ENCODE data around the gene PCSK4. TPM values are rescaled to one million over a fixed set of nuclear protein-coding genes. Genes with fewer than 3 reads are reported as not detected.

PCSK4 gene
- total RNA-seq, 4 donors from 2014 or later: 2.6 to 11.9 (median 7.5) TPM

DNA sequence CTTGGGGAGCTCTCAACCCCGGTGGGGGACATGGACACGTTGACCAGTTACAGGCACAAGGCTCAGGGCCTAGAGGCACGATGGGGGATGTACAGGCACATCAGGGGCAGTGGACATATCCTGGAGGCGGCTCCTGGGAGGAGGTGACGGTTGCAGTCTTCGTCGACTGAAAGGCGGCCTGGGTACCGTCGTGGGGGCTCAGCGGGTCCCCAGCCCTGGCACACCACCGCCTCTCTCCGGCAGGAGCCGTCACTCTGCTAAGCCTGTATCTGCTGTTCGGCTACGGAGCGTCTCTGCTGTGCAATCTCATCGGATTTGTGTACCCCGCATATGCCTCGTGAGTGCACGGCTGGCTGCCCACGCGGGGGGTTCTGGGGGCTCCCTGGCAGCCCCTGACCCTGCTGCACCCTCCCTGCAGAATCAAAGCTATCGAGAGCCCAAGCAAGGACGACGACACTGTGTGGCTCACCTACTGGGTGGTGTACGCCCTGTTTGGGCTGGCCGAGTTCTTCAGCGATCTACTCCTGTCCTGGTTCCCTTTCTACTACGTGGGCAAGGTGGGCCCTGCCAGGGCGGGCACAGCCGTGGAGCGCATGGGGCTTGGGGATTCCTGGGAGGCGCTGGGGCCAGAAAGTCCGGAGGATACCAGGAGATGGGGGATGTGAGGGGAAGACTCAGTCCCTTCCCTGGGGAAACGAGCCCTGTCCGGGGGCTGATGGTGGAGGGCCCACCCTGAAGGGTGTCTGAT is 5.1 kb upstream of the PCSK4 start:
- Histone ChIP-seq H3K4me1 (peaks cover 4 to 10% (median 7%) of the 10 kb centered on the region in 4 donors), H3K27ac (no peak overlapping the region), H3K36me3 (no peaks in the 10 kb centered on the region), H3K9me3 (no peaks in the 10 kb centered on the region), H3K4me3 (no peak overlapping the region), H3K27me3 (peaks cover 44% of the 10 kb centered on the region)
- no peak for DNase-seq
- intact Hi-C loops (cut with DNase I; ENCODE audit: low total_unique reads) (no loop called here), in situ Hi-C loops (cut with MboI; ENCODE audit: low pct_ligation_motif_present in 1 of 4, low pct_unique_long_range_greater_than_20kb in 1 of 4, low sequenced_read_pairs in 3 of 4) (no loop called here)
- WGBS, 2 donors (ENCODE audit: low coverage in 1 of 2): 86% methylated on average over 36 of the region's 37 CpGs; no CpG with 5 or more reads in 1 of the 2 donors
- TF ChIP-seq, protein P1, sequence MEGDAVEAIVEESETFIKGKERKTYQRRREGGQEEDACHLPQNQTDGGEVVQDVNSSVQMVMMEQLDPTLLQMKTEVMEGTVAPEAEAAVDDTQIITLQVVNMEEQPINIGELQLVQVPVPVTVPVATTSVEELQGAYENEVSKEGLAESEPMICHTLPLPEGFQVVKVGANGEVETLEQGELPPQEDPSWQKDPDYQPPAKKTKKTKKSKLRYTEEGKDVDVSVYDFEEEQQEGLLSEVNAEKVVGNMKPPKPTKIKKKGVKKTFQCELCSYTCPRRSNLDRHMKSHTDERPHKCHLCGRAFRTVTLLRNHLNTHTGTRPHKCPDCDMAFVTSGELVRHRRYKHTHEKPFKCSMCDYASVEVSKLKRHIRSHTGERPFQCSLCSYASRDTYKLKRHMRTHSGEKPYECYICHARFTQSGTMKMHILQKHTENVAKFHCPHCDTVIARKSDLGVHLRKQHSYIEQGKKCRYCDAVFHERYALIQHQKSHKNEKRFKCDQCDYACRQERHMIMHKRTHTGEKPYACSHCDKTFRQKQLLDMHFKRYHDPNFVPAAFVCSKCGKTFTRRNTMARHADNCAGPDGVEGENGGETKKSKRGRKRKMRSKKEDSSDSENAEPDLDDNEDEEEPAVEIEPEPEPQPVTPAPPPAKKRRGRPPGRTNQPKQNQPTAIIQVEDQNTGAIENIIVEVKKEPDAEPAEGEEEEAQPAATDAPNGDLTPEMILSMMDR (IDR thresholded peaks at IDR 0.05): no peak
- TF ChIP-seq EP300 (IDR thresholded peaks at IDR 0.05; ENCODE audit: low read depth): no peak
- TF ChIP-seq POLR2AphosphoS5 (IDR thresholded peaks at IDR 0.05): no peak
- TF ChIP-seq POLR2A (IDR thresholded peaks at IDR 0.05): no peak

DNA sequence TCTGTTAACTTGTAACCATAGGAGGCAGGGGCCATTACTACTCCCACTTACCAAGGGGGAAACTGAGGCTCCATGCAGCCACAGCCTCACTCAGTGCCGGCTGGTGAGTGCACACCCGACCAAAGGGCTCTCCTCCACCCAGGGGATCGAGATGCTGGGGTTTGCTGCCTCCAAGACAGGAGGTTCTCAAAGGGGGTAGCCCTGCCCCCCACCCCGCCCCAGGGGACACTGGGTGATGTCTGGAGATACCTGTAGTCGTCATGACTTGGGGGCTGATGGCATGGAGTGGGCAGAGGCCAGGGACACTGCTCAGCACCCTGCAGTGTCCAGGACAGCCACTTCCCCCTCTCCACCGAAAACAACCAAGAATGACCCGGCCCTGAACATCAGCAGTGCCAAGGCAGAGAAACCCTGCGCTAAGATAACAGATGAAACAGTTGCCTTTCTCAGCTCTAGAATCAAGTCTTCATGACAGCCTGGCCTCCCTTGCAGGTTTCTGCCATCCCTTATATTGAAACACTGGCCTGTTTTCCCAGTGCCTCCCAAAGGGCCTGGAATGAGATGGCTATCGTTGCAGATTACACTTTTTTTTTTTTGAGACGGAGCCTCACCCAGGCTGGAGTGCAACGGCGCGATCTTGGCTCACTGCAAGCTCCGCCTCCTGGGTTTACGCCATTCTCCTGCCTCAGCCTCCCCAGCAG is 4.1 kb upstream of the PCSK4 start:
- no peaks in the 10 kb centered on the region for H3K9me3 ChIP-seq
- peaks cover 10 to 17% (median 15%) of the 10 kb centered on the region in 4 donors for H3K4me1 ChIP-seq
- DNase-seq: no peak
- no peaks in the 10 kb centered on the region for H3K36me3 ChIP-seq
- H3K4me3 ChIP-seq: no peak overlapping the region
- TF ChIP-seq, protein P1 (IDR thresholded peaks at IDR 0.05): no peak
- TF ChIP-seq POLR2AphosphoS5 (IDR thresholded peaks at IDR 0.05): no peak
- no peak for TF ChIP-seq POLR2A (IDR thresholded peaks at IDR 0.05)
- no peak for TF ChIP-seq EP300 (IDR thresholded peaks at IDR 0.05; ENCODE audit: low read depth)
- WGBS, 2 donors (ENCODE audit: low coverage in 1 of 2): 63% methylated on average over 15 of the region's 15 CpGs; no CpG with 5 or more reads in 1 of the 2 donors
- in situ Hi-C loops (cut with MboI; ENCODE audit: low pct_ligation_motif_present in 1 of 4, low pct_unique_long_range_greater_than_20kb in 1 of 4, low sequenced_read_pairs in 3 of 4): no loop called here
- H3K27me3 ChIP-seq: peaks cover 42% of the 10 kb centered on the region
- H3K27ac ChIP-seq: no peak overlapping the region
- intact Hi-C loops (cut with DNase I; ENCODE audit: low total_unique reads): no loop called here

DNA sequence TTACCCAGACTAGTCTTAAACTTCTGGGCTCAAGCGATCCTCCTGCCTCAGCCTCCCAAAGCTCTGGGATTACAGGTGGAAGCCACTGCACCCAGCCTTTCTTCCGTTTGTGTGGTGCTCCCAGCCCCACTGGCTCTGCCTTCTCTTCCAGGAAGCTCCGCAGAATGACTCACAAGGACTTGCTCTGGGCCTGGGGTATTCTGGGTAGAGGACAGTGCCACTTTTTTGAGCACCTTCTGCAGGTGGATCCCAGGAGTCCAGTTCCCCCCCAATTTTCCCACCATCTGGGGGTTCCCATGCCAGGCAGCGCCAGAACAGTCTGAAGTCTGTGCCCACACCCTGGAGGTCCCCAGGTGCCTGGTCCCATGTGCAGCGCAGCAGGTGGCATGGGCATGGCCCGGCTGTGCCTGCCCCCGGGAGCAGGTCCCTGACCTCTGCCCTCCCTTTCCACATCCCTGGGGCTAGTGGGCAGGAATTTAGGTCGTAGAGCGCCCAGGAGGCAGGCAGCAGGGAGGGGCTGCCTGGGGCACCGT is 2.4 kb upstream of the PCSK4 start:
- Histone ChIP-seq H3K36me3 (no peaks in the 10 kb centered on the region), H3K4me3 (no peak overlapping the region), H3K4me1 (peaks cover 10 to 17% (median 15%) of the 10 kb centered on the region in 4 donors), H3K27me3 (peaks cover 34% of the 10 kb centered on the region), H3K27ac (no peak overlapping the region), H3K9me3 (no peaks in the 10 kb centered on the region)
- TF ChIP-seq POLR2AphosphoS5 (IDR thresholded peaks at IDR 0.05) (no peak), POLR2A (IDR thresholded peaks at IDR 0.05) (no peak)
- in situ Hi-C loops (cut with MboI; ENCODE audit: low pct_ligation_motif_present in 1 of 4, low pct_unique_long_range_greater_than_20kb in 1 of 4, low sequenced_read_pairs in 3 of 4): no loop called here
- no peak for DNase-seq
- intact Hi-C loops (cut with DNase I; ENCODE audit: low total_unique reads): no loop called here
- WGBS, 2 donors (ENCODE audit: low coverage in 1 of 2): 52 to 100% methylated on average over 1 to 10 of the region's 10 CpGs

DNA sequence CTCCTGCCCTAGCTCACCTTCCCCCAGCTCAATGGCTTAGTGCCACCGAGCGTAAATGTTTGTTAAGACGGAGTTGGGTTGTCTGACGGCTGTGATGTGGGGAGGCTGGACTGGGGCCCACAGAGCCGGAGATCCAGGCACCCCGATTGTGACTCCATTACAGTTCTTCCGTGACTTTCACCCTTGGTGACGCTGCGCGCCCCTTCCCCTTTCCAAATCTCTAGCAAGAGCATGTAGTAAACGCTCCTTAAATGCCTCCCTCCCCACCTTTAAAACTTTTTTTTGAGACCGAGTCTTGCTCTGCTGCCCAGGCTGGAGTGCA is 1.7 kb upstream of the PCSK4 start:
- TF ChIP-seq, protein P1 (IDR thresholded peaks at IDR 0.05): no peak
- TF ChIP-seq EP300 (IDR thresholded peaks at IDR 0.05; ENCODE audit: low read depth) (no peak), POLR2A (IDR thresholded peaks at IDR 0.05) (no peak), POLR2AphosphoS5 (IDR thresholded peaks at IDR 0.05) (no peak)
- H3K9me3 ChIP-seq: no peaks in the 10 kb centered on the region
- intact Hi-C loops (cut with DNase I; ENCODE audit: low total_unique reads) (no loop called here), in situ Hi-C loops (cut with MboI; ENCODE audit: low pct_ligation_motif_present in 1 of 4, low pct_unique_long_range_greater_than_20kb in 1 of 4, low sequenced_read_pairs in 3 of 4) (no loop called here)
- WGBS, 2 donors (ENCODE audit: low coverage in 1 of 2): 37 to 54% methylated on average over 9 to 12 of the region's 12 CpGs
- H3K27ac ChIP-seq: no peak overlapping the region
- no peak for DNase-seq
- H3K27me3 ChIP-seq: peaks cover 27% of the 10 kb centered on the region
- peaks cover 10 to 17% (median 15%) of the 10 kb centered on the region in 4 donors for H3K4me1 ChIP-seq
- peak overlapping the region in 2 of 4 donors; percentile 40 to 52 for H3K4me3 ChIP-seq
- H3K36me3 ChIP-seq: no peaks in the 10 kb centered on the region

Measured in transverse colon (tissue), 4 donors.